K562 (cell line): ENCODE measurements around the gene FGFRL1. TPM values are rescaled to one million over a fixed set of nuclear protein-coding genes. Genes with fewer than 3 reads are reported as not detected.

Experiments used
- ATF1 ChIP-seq, 2 experiments: fragments of 450-650 bp in 1 of 2; IDR thresholded peaks; 2 replicates each; pipeline ENCODE4 v1.6.1; 2016; ENCODE audit warnings: missing compliant biosample characterization in 1 of 2, missing genetic modification characterization in 1 of 2
- ATF7 ChIP-seq: fragments of 450-650 bp; IDR thresholded peaks from 2 replicates; pipeline ENCODE4 v1.7.1; 2014; ENCODE audit warnings: mild to moderate bottlenecking, moderate library complexity
- BACH1 ChIP-seq: fragments of 200-800 bp; sonication (Bioruptor generic); IDR thresholded peaks from 2 replicates; pipeline ENCODE4 v1.6.1; 2016; ENCODE audit warnings: missing genetic modification characterization, missing compliant biosample characterization
- BRD4 ChIP-seq: fragments of 200-600 bp; sonication (generic); IDR thresholded peaks from 2 replicates; pipeline ENCODE4 v1.6.1; 2017; ENCODE audit warnings: inconsistent platforms
- CHD1 ChIP-seq: fragments of 200-600 bp; sonication (generic); IDR thresholded peaks from one replicate; pipeline ENCODE4 v1.6.1; 2012; ENCODE audit warnings: mild to moderate bottlenecking, moderate library complexity, low read length, inconsistent platforms
- CREB3 ChIP-seq: fragments of 450-650 bp; conservative IDR thresholded peaks from 2 replicates; pipeline ENCODE4 v1.6.1; 2016; ENCODE audit warnings: missing genetic modification characterization, low read depth, mild to moderate bottlenecking, missing compliant biosample characterization, moderate library complexity
- CTBP1 ChIP-seq: fragments of 450-650 bp; IDR thresholded peaks from 2 replicates; pipeline ENCODE4 v1.6.1; 2016; ENCODE audit warnings: borderline replicate concordance
- E2F1 ChIP-seq: sonication (generic); formaldehyde crosslinking; IDR thresholded peaks from 2 replicates; pipeline ENCODE4 v1.8.1; 2023; ENCODE audit warnings: mild to moderate bottlenecking, missing genetic modification reagents, moderate library complexity
- EGR1 ChIP-seq: fragments of 450-650 bp; conservative IDR thresholded peaks from 2 replicates; pipeline ENCODE4 v1.6.1; 2017; ENCODE audit warnings: mild to moderate bottlenecking
- GTF2A2 ChIP-seq: IDR thresholded peaks from 2 replicates; pipeline ENCODE4 v1.6.1; 2016; ENCODE audit warnings: mild to moderate bottlenecking, missing genetic modification characterization, missing compliant biosample characterization
- GTF2E2 ChIP-seq: fragments of 200-800 bp; sonication (Bioruptor generic); IDR thresholded peaks from 2 replicates; pipeline ENCODE4 v1.6.1; 2016; ENCODE audit warnings: missing genetic modification characterization, missing compliant biosample characterization
- HMGXB4 ChIP-seq: sonication (generic); formaldehyde crosslinking; IDR thresholded peaks from 2 replicates; pipeline ENCODE4 v1.8.1; 2023; ENCODE audit warnings: mild to moderate bottlenecking, missing genetic modification reagents
- KLF10 ChIP-seq: fragments of 250-450 bp; sonication (Bioruptor Pico); IDR thresholded peaks from 2 replicates; pipeline ENCODE4 v1.6.1; 2021; ENCODE audit warnings: matching md5 sums
- KLF13 ChIP-seq: fragments of 450-650 bp; IDR thresholded peaks from 2 replicates; pipeline ENCODE4 v1.6.1; 2016; ENCODE audit warnings: missing genetic modification characterization, low read depth, mild to moderate bottlenecking, missing compliant biosample characterization, moderate library complexity, borderline replicate concordance
- MAFF ChIP-seq: IDR thresholded peaks from 2 replicates; pipeline ENCODE4 v1.6.1; 2012; ENCODE audit warnings: low read length, improper control_type of control experiment
- MCM5 ChIP-seq: fragments of 450-650 bp; IDR thresholded peaks from 2 replicates; pipeline ENCODE4 v1.6.1; 2016; ENCODE audit warnings: low read depth
- NR2C1 ChIP-seq, 2 experiments: fragments of 450-650 bp; IDR thresholded peaks; 2 replicates each; pipeline ENCODE4 v1.6.1; 2017; ENCODE audit warnings: mild to moderate bottlenecking in 2 of 2, antibody characterized with exemption in 1 of 2, inconsistent platforms in 1 of 2, missing compliant biosample characterization in 1 of 2, missing genetic modification characterization in 1 of 2
- PRMT5 ChIP-seq: sonication (generic); formaldehyde crosslinking; IDR thresholded peaks from 2 replicates; pipeline ENCODE4 v1.5.0; 2020; ENCODE audit warnings: missing genetic modification reagents
- RNF2 ChIP-seq: sonication (generic); IDR thresholded peaks from 2 replicates; pipeline ENCODE4 v1.6.1; 2016
- SIRT6 ChIP-seq: IDR thresholded peaks from one replicate; pipeline ENCODE4 v1.6.1; 2012; ENCODE audit warnings: low read depth, mild to moderate bottlenecking, control low read depth, inconsistent platforms, low read length, moderate library complexity
- SMARCA5 ChIP-seq: fragments of 450-650 bp; IDR thresholded peaks from 2 replicates; pipeline ENCODE4 v1.6.1; 2016
- TBP ChIP-seq: optimal IDR thresholded peaks from 2 replicates; pipeline ENCODE3; 2011; ENCODE audit warnings: low read depth, low read length, improper control_type of control experiment
- TRIM24 ChIP-seq, 2 experiments: fragments of 450-650 bp; IDR thresholded peaks; 2 replicates each; pipeline ENCODE4 v1.6.1; 2016
- ZFX ChIP-seq: sonication (generic); formaldehyde crosslinking; IDR thresholded peaks from 2 replicates; pipeline ENCODE4 v1.8.0; 2022; ENCODE audit warnings: mild to moderate bottlenecking, missing genetic modification reagents, moderate library complexity
- ZNF507 ChIP-seq: conservative IDR thresholded peaks from 2 replicates; pipeline ENCODE4 v1.6.1; 2017; ENCODE audit warnings: missing genetic modification characterization, missing compliant biosample characterization
- ZNF740 ChIP-seq, 3 experiments: fragments of 200-800 bp in 1 of 3; sonication (Bioruptor generic) in 1 of 3; sonication (generic) in 1 of 3; formaldehyde crosslinking in 1 of 3; IDR thresholded peaks; 2 replicates each; pipeline versions ENCODE4 v1.6.1 to v1.8.0; 2016 to 2022; ENCODE audit warnings: mild to moderate bottlenecking in 2 of 3, missing compliant biosample characterization in 2 of 3, missing genetic modification characterization in 2 of 3, missing genetic modification reagents in 1 of 3
- polyA plus RNA-seq, 8 experiments: library from polyadenylated mRNA; depleted of rRNA in 4 of 8; stranded (reverse) in 5 of 8; unstranded in 3 of 8; fragments of >200 nt; fragmentation: Nextera tagmentation in 2 of 8; fragmentation: Illumina TruSeq in 1 of 8; extraction: Ambion mirVana in 2 of 8; extraction: Trizol in 1 of 8; gene quantifications; 2 replicates each; pipeline versions ENCODE4 v1.2.1 to v1.2.3, GENCODE V29; 2011 to 2014; ENCODE audit warnings: inconsistent platforms in 1 of 8, missing spikeins in 1 of 8
- total RNA-seq, 7 experiments: library from RNA; depleted of rRNA in 6 of 7; stranded (reverse); fragments of >200 nt in 6 of 7; fragmentation: Illumina TruSeq in 2 of 7; extraction: Trizol in 2 of 7; gene quantifications; 2 replicates each; pipeline versions ENCODE4 v1.2.1 to v1.2.3, GENCODE V29; 2011 to 2021; ENCODE audit warnings: low replicate concordance in 1 of 7

FGFRL1 gene
- total and polyA plus RNA-seq, 9 of the 15 experiments (the other 6 are each of a cell fraction or from before 2014, with no cell fraction given), result 0.34 to 49.9 (median 14.6) TPM

- TF ChIP-seq CREB3 (tag) (no peak), NR2C1 (IDR thresholded peaks at IDR 0.05) (no peak; the same call in 1 of the 2 replicates), NR2C1 (tag; IDR thresholded peaks at IDR 0.05) (no peak), MCM5 (no peak), ZFX (CRISPR knock-in tag) (peak; percentile 72), E2F1 (no peak), SMARCA5 (no peak), ATF1 (CRISPR knock-in tag; IDR thresholded peaks at IDR 0.05) (no peak), ATF1 (tag; IDR thresholded peaks at IDR 0.05) (peak; percentile 62), RNF2 (no peak), BACH1 (tag) (no peak), EGR1 (peak; percentile 71), SIRT6 (no peak), PRMT5 (CRISPR knock-in tag) (no peak), ZNF740 (CRISPR knock-in tag; IDR thresholded peaks at IDR 0.05) (no peak), ZNF740 (tag; IDR thresholded peaks at IDR 0.05) (no peak), CHD1 (no peak), ZNF507 (tag) (no peak), MAFF (no peak), HMGXB4 (CRISPR knock-in tag) (0 out of 2 replicates have a peak, but pooled peaks have one; percentile 34), CTBP1 (peak; percentile 89), KLF13 (tag) (0 out of 2 replicates have a peak, but pooled peaks have one; percentile 43), TBP (peak; percentile 14), ATF7 (peak; percentile 73), TRIM24 (IDR thresholded peaks at IDR 0.05) (no peak), BRD4 (no peak), GTF2A2 (tag) (no peak), KLF10 (CRISPR knock-in tag) (no peak), GTF2E2 (tag) (no peak)
Measured at GRCh38 chr4:986879-987623, 24.4 kb upstream of the FGFRL1 start, which contains the start of gene IDUA (continued).
